GM23248 (cell line): ENCODE measurements around the gene TMEM61.

Experiments
- EZH2 ChIP-seq: fragments of 200-600 bp; sonication (generic); IDR thresholded peaks from 2 replicates; pipeline ENCODE4 v1.6.1; 2018; ENCODE audit warnings: antibody characterized with exemption, mild to moderate bottlenecking; ENCODE audit not compliant: insufficient read depth, poor library complexity, severe bottlenecking
- EZH2phosphoT487 ChIP-seq: fragments of 200-600 bp; sonication (generic); IDR thresholded peaks from 2 replicates; pipeline ENCODE4 v1.6.1; 2018; ENCODE audit warnings: antibody characterized with exemption, moderate library complexity, mild to moderate bottlenecking, low read depth; ENCODE audit not compliant: insufficient read depth

- no peak for TF ChIP-seq EZH2
- TF ChIP-seq EZH2phosphoT487 = no peak
These were observed 59.9 kb downstream of the TMEM61 start for GRCh38 chr1:55040083-55040932.
